ENCODE measurements around the gene CENPA.
"Not testable (repeated sequence)": the region's sequence is repeated elsewhere in the genome, so short reads cannot be mapped to it uniquely, and the experiment has no call there.

Gene CENPA

GRCh38 chr2:26785431-26786206 is at the start of gene CENPA:
TSS of gene CENPA (plus strand) at chr2:26786056. CDS start at chr2:26786197, 141 bp downstream.
- peak; percentile 99 for DNase-seq

- DNase-seq, result no peak
These were observed 48.6 kb upstream of the CENPA start for GRCh38 chr2:26737221-26737620.

- DNase-seq, result no peak
These were observed 47.4 kb upstream of the CENPA start for GRCh38 chr2:26738481-26738880.

- DNase-seq, result no peak
These were observed 46.3 kb upstream of the CENPA start for GRCh38 chr2:26739514-26739913.

GRCh38 chr2:26740346-26740745 is 45.5 kb upstream of the CENPA start:
- no peak for DNase-seq

- no peak for DNase-seq
These were observed 45.0 kb upstream of the CENPA start for GRCh38 chr2:26740890-26741302.

- DNase-seq, result no peak
These were observed 43.6 kb upstream of the CENPA start for GRCh38 chr2:26742048-26742770.

GRCh38 chr2:26743852-26744251 is 42.0 kb upstream of the CENPA start:
- DNase-seq, result no peak

GRCh38 chr2:26744953-26745352 is 40.9 kb upstream of the CENPA start:
- no peak for DNase-seq

- peak; percentile 69 for DNase-seq
These were observed 40.1 kb upstream of the CENPA start for GRCh38 chr2:26745609-26746327.

GRCh38 chr2:26746934-26747333 is 38.9 kb upstream of the CENPA start:
- no peak for DNase-seq

- DNase-seq, result not testable (repeated sequence)
These were observed 36.0 kb upstream of the CENPA start for GRCh38 chr2:26749787-26750420.

GRCh38 chr2:26750467-26750866 is 35.4 kb upstream of the CENPA start:
- DNase-seq, result not testable (repeated sequence)

- no peak for DNase-seq
These were observed 33.2 kb upstream of the CENPA start for GRCh38 chr2:26752656-26753055.

- DNase-seq, result no peak
These were observed 31.3 kb upstream of the CENPA start for GRCh38 chr2:26754539-26754938.

GRCh38 chr2:26754972-26755670 is 30.7 kb upstream of the CENPA start:
- peak; percentile 68 for DNase-seq

- DNase-seq, result no peak
These were observed 29.5 kb upstream of the CENPA start for GRCh38 chr2:26756337-26756736.

- DNase-seq, result no peak
These were observed 27.7 kb upstream of the CENPA start for GRCh38 chr2:26757873-26758789.

GRCh38 chr2:26758790-26759321 is 27.0 kb upstream of the CENPA start:
- no peak for DNase-seq

GRCh38 chr2:26759845-26760244 is 26.0 kb upstream of the CENPA start:
- no peak for DNase-seq

GRCh38 chr2:26760991-26761390 is 24.9 kb upstream of the CENPA start:
- not testable (repeated sequence) for DNase-seq
